MV-4-11 (cell line): Measurements from ENCODE around the gene NSMF.
A peak's percentile ranks its signal among the peaks of the same experiment; 100 is the strongest.
"Not testable (repeated sequence)": the region's sequence is repeated elsewhere in the genome, so short reads cannot be mapped to it uniquely, and the experiment has no call there.

Source experiments
- DNase-seq: peaks from one replicate; lab custom pipeline; 2025; lab: John Stamatoyannopoulos, UW

The NSMF gene

GRCh38 chr9:137477778-137478612 lies 18.9 kb upstream of the NSMF start:
- DNase-seq, result no peak

DNA sequence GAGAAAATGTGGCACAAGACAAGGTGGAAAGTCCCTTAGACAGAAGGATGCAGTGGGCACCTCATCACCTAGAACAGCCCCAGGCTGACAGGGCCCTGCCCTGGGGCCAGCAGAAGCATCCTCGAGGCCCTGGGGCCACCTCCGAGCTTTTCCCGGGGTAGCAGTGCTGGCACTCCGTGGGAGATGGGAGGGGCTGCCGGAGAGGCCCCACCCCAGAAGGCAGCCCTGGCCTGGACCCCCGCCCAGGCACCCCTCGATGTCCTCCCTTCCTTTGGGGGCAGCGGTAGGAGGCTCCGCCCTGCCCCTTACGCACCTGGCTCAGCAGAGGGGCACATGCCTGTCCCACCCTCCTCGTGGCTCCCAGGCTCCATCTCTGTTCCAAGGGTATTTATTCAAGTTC lies 17.7 kb upstream of the NSMF start:
- DNase-seq, result no peak

GRCh38 chr9:137475666-137476065 lies 16.5 kb upstream of the NSMF start:
- DNase-seq, result no peak

DNA sequence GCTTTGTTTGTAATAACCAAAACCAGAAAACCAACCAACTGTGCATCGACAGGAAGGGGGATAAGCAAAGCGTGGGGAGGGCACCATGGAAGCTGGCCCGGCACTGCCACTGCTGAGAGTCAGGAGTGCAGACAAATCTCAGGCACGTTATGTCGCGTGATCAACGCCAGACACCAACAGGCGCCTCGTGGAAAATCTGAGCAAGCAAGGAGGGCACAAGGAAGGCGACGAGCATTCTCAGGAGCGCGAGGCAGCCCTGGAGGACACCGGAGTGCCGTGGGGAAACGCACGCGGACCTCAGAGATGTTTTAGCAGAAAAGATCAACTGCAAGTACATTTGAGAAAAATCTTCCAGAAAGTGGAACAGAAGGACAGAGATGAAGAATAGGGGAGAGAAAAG lies 15.1 kb upstream of the NSMF start:
- no peak for DNase-seq

DNA sequence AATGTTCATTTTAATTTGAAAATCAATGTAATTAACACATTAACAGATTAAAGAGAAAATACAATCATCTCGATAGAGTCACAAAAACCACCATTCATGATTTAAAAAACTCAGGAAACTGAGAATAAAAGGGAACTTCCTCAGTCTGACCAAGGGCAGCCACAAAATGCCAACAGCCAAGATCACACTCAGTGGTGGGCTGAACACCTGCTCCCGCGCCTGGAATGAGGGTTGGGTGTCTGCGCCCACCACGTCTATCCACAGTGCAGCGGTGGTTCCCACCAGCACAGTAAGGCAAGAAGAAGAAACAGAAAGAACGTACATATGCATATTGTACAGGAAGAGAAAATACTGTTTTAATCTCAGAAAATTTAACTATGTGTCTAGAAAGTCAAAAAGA lies 11.7 kb upstream of the NSMF start:
- peak; percentile 64 for DNase-seq

DNA sequence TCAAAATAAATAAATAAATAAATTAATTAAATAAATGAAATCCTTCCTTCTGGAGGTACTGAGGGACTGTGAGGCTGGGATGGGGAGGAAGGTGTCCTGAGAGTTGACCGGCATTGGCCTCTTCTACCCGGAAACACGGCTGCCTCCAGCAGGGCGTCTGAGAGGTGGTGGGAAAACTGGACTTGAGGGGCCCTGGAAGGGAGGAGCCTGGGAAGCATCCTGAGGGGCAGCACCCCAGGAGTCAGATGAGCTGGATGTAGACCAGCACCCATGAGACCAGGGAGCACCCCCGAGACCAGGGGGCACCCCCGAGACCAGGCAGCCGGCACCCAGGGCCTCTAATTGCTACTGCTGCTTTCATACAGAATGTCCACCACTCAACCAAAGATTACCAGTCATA lies 8.8 kb upstream of the NSMF start:
- no peak for DNase-seq

DNA sequence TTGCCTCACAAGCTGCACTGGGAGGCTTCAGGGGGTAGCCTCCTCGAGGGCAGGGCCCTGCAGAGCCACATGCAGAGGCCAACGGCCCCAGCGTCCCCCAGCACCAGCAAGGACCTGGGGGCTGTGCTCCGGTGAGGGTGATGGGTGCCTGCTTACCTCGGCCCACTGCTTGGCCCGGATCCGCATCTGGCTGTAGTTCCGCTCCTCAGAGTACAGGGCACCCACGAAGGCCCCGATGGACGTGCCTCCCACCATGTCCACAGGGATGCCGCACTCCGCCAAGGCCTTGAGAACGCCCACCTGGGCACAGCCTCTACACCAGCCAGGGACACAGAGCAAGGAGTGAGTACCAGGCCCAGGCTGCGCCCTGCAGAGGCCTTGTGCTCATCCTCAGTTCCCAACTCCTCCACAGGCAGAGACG lies 8.0 kb upstream of the NSMF start:
- no peak for DNase-seq

DNA sequence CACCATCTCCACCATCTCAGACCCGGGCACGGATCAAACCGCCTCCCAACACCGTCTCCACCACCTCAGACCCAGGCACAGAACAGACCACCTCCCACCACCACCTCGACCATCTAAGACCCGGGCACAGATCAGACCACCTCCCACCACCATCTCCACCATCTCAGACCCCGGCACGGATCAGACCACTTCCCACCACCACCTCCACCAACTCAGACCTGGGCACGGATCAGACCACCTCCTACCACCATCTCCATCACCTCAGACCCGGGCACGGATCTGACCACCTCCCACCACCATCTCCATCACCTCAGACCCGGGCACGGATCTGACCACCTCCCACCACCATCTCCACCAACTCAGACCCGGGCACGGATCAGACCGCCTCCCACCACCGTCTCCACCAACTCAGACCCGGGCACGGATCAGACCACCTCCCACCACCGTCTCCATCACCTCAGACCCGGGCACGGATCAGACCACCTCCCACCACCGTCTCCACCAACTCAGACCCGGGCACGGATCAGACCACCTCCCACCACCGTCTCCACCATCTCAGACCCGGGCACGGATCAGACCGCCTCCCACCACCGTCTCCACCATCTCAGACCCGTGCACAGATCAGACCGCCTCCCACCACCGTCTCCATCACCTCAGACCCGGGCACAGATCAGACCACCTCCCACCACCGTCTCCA lies 7.4 kb upstream of the NSMF start:
- DNase-seq, result not testable (repeated sequence)

- no peak for DNase-seq
These were observed 6.7 kb upstream of the NSMF start for GRCh38 chr9:137465720-137466388.

DNA sequence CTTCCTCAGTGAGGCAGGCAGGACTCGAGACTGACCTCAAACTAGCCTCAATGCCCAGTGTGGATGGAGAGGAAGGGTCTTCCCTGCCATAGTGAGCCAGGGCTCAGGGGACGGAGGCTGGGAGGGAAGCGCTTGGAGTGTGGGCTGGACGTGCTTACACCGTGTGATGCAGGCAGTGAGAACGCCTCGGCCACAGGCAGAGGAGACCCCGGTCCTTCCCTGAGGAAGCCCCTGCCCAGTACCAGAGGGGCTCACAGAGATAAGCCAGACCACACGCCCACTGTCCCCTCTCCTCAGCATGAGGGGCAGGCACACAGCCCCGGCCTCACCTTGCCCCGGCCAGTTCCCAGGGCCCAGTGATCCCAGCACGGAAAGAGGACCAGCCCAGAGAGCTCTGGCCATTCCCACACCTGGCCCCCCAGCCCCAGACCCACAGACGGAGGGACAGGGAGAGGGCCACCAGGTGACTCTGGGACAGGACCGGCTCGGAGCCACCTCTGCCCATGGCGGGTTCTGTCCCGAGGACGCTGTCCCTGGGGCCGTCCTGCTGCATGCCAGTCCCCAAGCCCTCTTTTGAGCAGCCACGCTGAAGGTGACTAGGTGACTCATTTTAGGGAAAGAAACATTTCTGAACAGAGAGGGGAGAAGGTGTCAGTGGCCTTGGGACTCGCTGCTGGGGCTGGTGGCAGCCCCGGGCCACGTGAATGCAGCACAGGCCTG lies 6.0 kb upstream of the NSMF start:
- DNase-seq, result no peak

GRCh38 chr9:137464291-137464999 lies 5.3 kb upstream of the NSMF start:
- no peak for DNase-seq

GRCh38 chr9:137463931-137464290 lies 4.8 kb upstream of the NSMF start:
- DNase-seq, result no peak

DNA sequence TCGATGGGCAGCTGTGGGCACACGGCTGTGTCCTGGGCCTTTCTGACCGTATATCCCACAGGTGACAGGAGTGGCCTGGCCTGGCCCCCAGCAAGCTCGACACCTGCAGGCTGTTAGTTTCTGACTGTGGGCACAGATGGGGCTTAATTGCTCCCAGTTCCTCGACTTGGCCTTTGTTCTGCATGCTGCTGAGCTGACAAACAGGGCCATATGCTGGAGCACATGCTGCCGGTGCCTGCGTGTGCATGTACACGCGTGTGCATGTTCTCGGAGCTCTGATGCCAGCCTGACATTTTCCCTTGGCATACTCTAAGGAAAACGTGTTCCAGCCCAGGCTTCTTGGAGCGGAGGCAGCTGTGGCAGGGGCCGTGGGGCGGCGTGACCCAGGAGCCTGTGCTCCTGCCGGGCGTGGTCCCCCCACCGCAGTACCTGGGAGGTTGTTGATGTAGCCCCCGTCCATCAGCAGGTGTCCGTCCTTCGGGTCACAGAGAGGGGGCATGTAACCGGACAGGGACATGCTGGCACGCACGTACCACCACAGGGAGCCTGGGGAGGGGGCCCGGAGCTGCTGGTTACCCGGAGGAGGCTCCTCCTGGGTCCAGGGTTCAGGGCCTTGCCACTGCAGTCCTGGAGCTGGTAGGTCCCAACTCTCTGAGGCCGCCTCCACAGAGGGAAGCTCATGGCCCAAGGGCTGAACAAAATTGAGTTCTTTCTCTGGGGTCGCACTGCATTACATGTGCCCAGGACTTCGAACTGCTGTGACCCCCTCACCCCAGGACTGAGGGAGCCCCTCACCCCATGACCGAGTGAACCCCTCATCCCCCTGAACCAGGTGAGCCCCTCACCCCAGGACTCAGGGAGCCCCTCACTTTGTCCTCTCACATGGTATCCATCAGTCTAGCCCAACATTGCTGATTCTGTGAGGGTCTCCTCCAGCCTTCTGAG lies 4.1 kb upstream of the NSMF start:
- DNase-seq, result no peak

- DNase-seq, result no peak
These were observed 3.4 kb upstream of the NSMF start for GRCh38 chr9:137462396-137462985.

DNA sequence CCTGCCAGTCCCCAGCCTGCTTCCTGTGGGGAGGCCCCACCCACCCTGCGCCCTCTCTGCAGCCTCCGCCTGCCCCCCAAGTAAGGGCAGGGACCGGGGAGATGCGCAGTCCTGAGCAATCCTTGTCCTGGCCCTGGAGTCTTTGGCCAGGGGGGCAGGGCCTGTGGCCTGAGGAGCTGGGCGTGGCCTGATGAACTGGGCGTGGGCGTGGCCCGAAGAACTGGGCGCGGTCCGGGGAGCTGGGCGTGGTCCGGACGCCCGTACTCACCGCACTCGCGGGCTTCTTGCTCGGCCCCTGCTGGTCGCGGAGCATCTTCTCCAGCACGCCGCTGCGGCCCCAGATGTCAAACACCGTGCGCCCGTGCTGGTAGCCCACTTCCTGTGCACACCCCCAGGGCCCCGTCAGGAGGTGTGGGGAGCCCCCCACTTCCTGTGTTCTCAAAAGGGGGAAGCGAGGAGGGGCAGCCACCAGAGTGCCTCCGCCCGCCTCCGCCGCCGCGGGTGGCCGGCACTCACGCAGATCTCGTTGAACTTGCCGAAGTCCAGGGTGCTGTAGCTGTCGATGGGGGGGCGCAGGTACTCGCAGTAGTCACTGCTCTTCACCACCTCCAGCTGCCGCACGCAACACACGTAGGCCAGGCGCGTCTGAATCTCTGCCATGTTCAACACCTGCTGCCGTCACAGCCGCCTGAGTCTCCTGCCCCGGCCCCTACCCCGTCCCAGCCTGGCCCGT lies 2.7 kb upstream of the NSMF start:
- DNase-seq, result peak; percentile 67

DNA sequence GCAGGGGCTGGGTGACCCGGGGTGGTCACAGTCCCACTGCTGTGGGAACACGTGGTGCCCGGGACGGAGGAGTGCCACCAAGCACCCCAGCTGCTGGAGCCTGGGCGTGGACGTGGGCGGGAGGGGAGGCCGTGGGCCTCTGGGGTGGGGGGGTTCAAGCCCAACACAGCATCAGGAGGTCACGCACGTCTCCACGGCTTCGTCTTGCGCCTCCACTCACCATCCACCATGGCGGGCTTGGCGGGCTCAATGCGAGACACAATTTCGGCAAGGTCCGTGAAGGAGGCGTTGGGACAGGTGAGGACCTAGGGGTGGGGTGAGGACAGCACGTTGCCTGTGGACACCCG lies 2.2 kb upstream of the NSMF start:
- no peak for DNase-seq

- no peak for DNase-seq
These were observed 1.5 kb upstream of the NSMF start for GRCh38 chr9:137460363-137461315.

DNA sequence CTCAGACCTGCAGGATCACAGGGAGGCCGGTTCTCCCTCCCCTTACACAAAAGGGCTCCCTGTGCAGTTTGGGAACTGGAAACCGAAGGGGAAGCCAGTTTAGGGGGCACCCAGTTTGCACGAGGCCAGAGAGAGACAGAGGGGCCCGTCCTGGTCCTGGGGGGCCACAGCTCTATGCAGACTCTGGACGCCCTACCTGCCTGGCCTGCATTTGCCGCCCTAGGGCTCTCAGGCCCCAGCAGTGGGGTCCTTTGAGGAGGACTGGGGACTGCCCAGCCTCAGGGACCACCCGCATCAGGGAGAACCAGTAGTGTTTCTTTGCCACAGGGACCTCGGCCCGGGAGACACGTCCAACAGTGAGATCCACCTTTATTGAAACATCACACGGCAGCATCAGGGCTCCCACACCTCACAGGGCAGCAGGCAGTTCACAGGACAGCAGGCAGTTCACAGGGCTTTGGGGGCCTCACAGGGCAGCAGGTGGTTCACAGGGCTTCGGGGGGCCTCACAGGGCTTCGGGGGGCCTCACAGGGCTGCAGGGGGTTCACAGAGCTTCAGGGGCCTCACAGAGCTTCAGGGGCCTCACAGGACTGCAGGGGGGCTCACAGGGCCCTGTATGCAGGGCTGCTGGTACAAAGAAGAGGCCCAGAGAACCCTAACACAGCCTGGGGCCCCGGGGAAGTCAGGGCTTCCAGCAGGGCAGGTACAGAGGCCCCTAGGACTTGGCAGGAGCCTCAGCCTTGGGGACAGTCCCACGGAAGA lies 648 bp upstream of the NSMF start:
- no peak for DNase-seq
